IPS-NIHi11 (cell line): ENCODE data around the gene FGD6.
A peak's percentile ranks its signal among the peaks of the same experiment; 100 is the strongest.
"Not testable (repeated sequence)": the region's sequence is repeated elsewhere in the genome, so short reads cannot be mapped to it uniquely, and the experiment has no call there.

Experiments
- DNase-seq: peaks from one replicate; pipeline ENCODE4 v3.0.0; 2012; ENCODE audit warnings: mixed read lengths, low spot score

FGD6 gene

GRCh38 chr12:95205016-95205624 lies 12.1 kb downstream of the FGD6 start:
- DNase-seq: no peak

- DNase-seq: peak; percentile 21
Observed at GRCh38 chr12:95204141-95204866, 13.0 kb downstream of the FGD6 start.

GRCh38 chr12:95203487-95204030 lies 13.7 kb downstream of the FGD6 start:
- DNase-seq: no peak

- no peak for DNase-seq
Observed at GRCh38 chr12:95202691-95203486, 14.4 kb downstream of the FGD6 start.

- DNase-seq: no peak
Observed at GRCh38 chr12:95201056-95201670, 16.1 kb downstream of the FGD6 start.

GRCh38 chr12:95200128-95200894 lies 17.0 kb downstream of the FGD6 start:
- DNase-seq: no peak

GRCh38 chr12:95198914-95199313 lies 18.4 kb downstream of the FGD6 start:
- no peak for DNase-seq

- no peak for DNase-seq
Observed at GRCh38 chr12:95197636-95198035, 19.6 kb downstream of the FGD6 start.

- not testable (repeated sequence) for DNase-seq
Observed at GRCh38 chr12:95196875-95197569, 20.2 kb downstream of the FGD6 start.

GRCh38 chr12:95195122-95195521 lies 22.1 kb downstream of the FGD6 start:
- DNase-seq: no peak

- DNase-seq: no peak
Observed at GRCh38 chr12:95193139-95193538, 24.1 kb downstream of the FGD6 start.

- no peak for DNase-seq
Observed at GRCh38 chr12:95192271-95192670, 25.0 kb downstream of the FGD6 start.

- no peak for DNase-seq
Observed at GRCh38 chr12:95191060-95191696, 26.1 kb downstream of the FGD6 start.

- no peak for DNase-seq
Observed at GRCh38 chr12:95187865-95188415, 29.3 kb downstream of the FGD6 start.

- DNase-seq: no peak
Observed at GRCh38 chr12:95185854-95186253, 31.4 kb downstream of the FGD6 start.

GRCh38 chr12:95185072-95185471 lies 32.2 kb downstream of the FGD6 start:
- no peak for DNase-seq

GRCh38 chr12:95184121-95184520 lies 33.1 kb downstream of the FGD6 start:
- no peak for DNase-seq

GRCh38 chr12:95182868-95183415 lies 34.3 kb downstream of the FGD6 start:
- no peak for DNase-seq

- no peak for DNase-seq
Observed at GRCh38 chr12:95181103-95181502, 36.2 kb downstream of the FGD6 start.

GRCh38 chr12:95179011-95179410 lies 38.3 kb downstream of the FGD6 start:
- DNase-seq: no peak
